T-helper 2 cell (primary cell): ENCODE measurements around the gene RNF32.

Experiments
- DNase-seq, 5 experiments: peaks; one replicate each; pipeline versions ENCODE4 v3.0.0 to v3.0.0-alpha.2; 2012 to 2022
- total RNA-seq, 2 donors: gene quantifications; one replicate each; lab custom pipeline; 2026; lab: John Stamatoyannopoulos, UW

The RNF32 gene
- total RNA-seq = 0.62 to 2.2 reads per million in 2 donors

GRCh38 chr7:156640257-156640948 is at the start of gene RNF32:
Gene RNF32 (plus strand): TSS chr7:156640774. CDS start chr7:156643878, 3,104 bp downstream.
- peak; percentile 84 to 99 (median 97) for DNase-seq

- no peak for DNase-seq
Observed at GRCh38 chr7:156592155-156592884, 48.3 kb upstream of the RNF32 start.

- no peak for DNase-seq
Observed at GRCh38 chr7:156594283-156595080, 46.1 kb upstream of the RNF32 start.

- DNase-seq = no peak
Observed at GRCh38 chr7:156600496-156600895, 40.1 kb upstream of the RNF32 start.

GRCh38 chr7:156602283-156602682 is 38.3 kb upstream of the RNF32 start:
- DNase-seq = no peak

- no peak for DNase-seq
Observed at GRCh38 chr7:156603011-156603410, 37.6 kb upstream of the RNF32 start.

- DNase-seq = no peak
Observed at GRCh38 chr7:156603629-156604028, 36.9 kb upstream of the RNF32 start.

GRCh38 chr7:156604311-156604710 is 36.3 kb upstream of the RNF32 start:
- DNase-seq = no peak

- no peak for DNase-seq
Observed at GRCh38 chr7:156604836-156605695, 35.5 kb upstream of the RNF32 start.

GRCh38 chr7:156606135-156606534 is 34.4 kb upstream of the RNF32 start:
- DNase-seq = no peak

GRCh38 chr7:156606691-156607331 is 33.8 kb upstream of the RNF32 start:
- DNase-seq = no peak

- DNase-seq = peak in 1 of 5 experiments; percentile 29
Observed at GRCh38 chr7:156607332-156608172, 33.0 kb upstream of the RNF32 start.

- DNase-seq = no peak
Observed at GRCh38 chr7:156608173-156608478, 32.4 kb upstream of the RNF32 start.

- no peak for DNase-seq
Observed at GRCh38 chr7:156609010-156609877, 31.3 kb upstream of the RNF32 start.

- no peak for DNase-seq
Observed at GRCh38 chr7:156610130-156610529, 30.4 kb upstream of the RNF32 start.

GRCh38 chr7:156610601-156611000 is 30.0 kb upstream of the RNF32 start:
- no peak for DNase-seq

GRCh38 chr7:156611014-156612010 is 29.3 kb upstream of the RNF32 start:
- no peak for DNase-seq

GRCh38 chr7:156612930-156613329 is 27.6 kb upstream of the RNF32 start:
- DNase-seq = peak; percentile 34 to 98 (median 58)
